PC-9 (cell line): ENCODE measurements around the gene NCOA3.

Source experiments
- CTCF ChIP-seq: fragments of 200-600 bp; sonication (generic); conservative IDR thresholded peaks from 2 replicates; pipeline ENCODE4 v1.6.1; 2017; ENCODE audit warnings: mixed run types, antibody characterized with exemption, mild to moderate bottlenecking, moderate library complexity
- EZH2 ChIP-seq: fragments of 200-600 bp; sonication (generic); IDR thresholded peaks from 2 replicates; pipeline ENCODE4 v1.8.0; 2017; ENCODE audit warnings: antibody characterized with exemption, low read depth

GRCh38 chr20:47551841-47552240, 50.2 kb downstream of the NCOA3 start:
- TF ChIP-seq CTCF (no peak), EZH2 (no peak)
